ENCODE data around the gene PITX2.

Gene PITX2

DNA sequence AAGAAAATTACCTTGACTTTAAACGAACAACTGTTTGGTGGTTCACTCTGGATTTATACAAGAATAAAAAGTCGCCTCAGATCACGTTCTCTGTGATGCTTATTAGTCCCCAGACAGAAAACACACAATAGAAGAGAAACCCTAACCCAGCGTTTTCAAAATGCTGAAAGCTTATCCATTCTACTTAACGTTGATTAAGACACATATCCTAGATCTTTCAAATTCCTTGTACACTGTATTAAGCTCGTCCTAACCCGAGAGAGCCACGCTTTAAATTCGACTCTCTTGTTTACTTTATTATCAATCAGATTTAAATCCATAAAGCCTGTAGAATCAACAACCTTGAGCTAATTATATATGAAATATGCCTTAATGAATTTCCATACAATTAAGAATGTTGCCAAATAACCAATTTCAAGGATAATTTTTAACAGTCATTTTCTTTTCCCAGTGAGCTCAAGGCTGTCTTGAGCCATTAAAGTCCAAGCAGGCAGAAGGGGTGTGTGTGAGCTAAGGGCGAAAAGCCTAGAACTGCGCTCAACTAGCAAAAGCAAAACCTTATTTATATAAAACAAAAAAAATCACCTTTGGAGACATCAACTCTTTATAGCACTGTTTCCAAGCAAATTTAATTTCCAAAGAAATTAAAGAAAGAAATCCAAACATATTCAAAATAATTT lies 981 bp upstream of the PITX2 start:
- ATAC-seq, result no peak
- TF ChIP-seq, protein P1, sequence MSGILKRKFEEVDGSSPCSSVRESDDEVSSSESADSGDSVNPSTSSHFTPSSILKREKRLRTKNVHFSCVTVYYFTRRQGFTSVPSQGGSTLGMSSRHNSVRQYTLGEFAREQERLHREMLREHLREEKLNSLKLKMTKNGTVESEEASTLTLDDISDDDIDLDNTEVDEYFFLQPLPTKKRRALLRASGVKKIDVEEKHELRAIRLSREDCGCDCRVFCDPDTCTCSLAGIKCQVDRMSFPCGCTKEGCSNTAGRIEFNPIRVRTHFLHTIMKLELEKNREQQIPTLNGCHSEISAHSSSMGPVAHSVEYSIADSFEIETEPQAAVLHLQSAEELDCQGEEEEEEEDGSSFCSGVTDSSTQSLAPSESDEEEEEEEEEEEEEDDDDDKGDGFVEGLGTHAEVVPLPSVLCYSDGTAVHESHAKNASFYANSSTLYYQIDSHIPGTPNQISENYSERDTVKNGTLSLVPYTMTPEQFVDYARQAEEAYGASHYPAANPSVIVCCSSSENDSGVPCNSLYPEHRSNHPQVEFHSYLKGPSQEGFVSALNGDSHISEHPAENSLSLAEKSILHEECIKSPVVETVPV (CRISPR knock-in tag; IDR thresholded peaks at IDR 0.05), result no peak
- TF ChIP-seq, protein P2, sequence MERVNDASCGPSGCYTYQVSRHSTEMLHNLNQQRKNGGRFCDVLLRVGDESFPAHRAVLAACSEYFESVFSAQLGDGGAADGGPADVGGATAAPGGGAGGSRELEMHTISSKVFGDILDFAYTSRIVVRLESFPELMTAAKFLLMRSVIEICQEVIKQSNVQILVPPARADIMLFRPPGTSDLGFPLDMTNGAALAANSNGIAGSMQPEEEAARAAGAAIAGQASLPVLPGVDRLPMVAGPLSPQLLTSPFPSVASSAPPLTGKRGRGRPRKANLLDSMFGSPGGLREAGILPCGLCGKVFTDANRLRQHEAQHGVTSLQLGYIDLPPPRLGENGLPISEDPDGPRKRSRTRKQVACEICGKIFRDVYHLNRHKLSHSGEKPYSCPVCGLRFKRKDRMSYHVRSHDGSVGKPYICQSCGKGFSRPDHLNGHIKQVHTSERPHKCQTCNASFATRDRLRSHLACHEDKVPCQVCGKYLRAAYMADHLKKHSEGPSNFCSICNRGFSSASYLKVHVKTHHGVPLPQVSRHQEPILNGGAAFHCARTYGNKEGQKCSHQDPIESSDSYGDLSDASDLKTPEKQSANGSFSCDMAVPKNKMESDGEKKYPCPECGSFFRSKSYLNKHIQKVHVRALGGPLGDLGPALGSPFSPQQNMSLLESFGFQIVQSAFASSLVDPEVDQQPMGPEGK (CRISPR knock-in tag; IDR thresholded peaks at IDR 0.05; ENCODE audit: borderline replicate concordance), result no peak
- TF ChIP-seq RARB (CRISPR knock-in tag; IDR thresholded peaks at IDR 0.05) (no peak), GLIS3 (CRISPR knock-in tag; IDR thresholded peaks at IDR 0.05) (no peak), SNAI2 (CRISPR knock-in tag; IDR thresholded peaks at IDR 0.05) (no peak), CSDC2 (CRISPR knock-in tag; IDR thresholded peaks at IDR 0.05) (no peak), ZNF8 (CRISPR knock-in tag; IDR thresholded peaks at IDR 0.05) (no peak), ZFP30 (CRISPR knock-in tag; IDR thresholded peaks at IDR 0.05) (no peak), OSR1 (CRISPR knock-in tag; IDR thresholded peaks at IDR 0.05) (no peak), BACH2 (CRISPR knock-in tag; IDR thresholded peaks at IDR 0.05; ENCODE audit: borderline replicate concordance) (no peak), ARNTL (CRISPR knock-in tag; IDR thresholded peaks at IDR 0.05; ENCODE audit: borderline replicate concordance, low read depth) (no peak), ISL1 (CRISPR knock-in tag; IDR thresholded peaks at IDR 0.05) (no peak), ZC3H10 (CRISPR knock-in tag; IDR thresholded peaks at IDR 0.05) (no peak)
- TF ChIP-seq, protein P3, sequence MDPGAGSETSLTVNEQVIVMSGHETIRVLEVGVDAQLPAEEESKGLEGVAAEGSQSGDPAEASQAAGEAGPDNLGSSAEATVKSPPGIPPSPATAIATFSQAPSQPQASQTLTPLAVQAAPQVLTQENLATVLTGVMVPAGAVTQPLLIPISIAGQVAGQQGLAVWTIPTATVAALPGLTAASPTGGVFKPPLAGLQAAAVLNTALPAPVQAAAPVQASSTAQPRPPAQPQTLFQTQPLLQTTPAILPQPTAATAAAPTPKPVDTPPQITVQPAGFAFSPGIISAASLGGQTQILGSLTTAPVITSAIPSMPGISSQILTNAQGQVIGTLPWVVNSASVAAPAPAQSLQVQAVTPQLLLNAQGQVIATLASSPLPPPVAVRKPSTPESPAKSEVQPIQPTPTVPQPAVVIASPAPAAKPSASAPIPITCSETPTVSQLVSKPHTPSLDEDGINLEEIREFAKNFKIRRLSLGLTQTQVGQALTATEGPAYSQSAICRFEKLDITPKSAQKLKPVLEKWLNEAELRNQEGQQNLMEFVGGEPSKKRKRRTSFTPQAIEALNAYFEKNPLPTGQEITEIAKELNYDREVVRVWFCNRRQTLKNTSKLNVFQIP (CRISPR knock-in tag; IDR thresholded peaks at IDR 0.05; ENCODE audit: borderline replicate concordance, low read depth), result no peak
- TF ChIP-seq, protein P4, sequence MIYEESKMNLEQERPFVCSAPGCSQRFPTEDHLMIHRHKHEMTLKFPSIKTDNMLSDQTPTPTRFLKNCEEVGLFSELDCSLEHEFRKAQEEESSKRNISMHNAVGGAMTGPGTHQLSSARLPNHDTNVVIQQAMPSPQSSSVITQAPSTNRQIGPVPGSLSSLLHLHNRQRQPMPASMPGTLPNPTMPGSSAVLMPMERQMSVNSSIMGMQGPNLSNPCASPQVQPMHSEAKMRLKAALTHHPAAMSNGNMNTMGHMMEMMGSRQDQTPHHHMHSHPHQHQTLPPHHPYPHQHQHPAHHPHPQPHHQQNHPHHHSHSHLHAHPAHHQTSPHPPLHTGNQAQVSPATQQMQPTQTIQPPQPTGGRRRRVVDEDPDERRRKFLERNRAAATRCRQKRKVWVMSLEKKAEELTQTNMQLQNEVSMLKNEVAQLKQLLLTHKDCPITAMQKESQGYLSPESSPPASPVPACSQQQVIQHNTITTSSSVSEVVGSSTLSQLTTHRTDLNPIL (CRISPR knock-in tag; IDR thresholded peaks at IDR 0.05; ENCODE audit: low read depth), result no peak
- TF ChIP-seq, protein P5, sequence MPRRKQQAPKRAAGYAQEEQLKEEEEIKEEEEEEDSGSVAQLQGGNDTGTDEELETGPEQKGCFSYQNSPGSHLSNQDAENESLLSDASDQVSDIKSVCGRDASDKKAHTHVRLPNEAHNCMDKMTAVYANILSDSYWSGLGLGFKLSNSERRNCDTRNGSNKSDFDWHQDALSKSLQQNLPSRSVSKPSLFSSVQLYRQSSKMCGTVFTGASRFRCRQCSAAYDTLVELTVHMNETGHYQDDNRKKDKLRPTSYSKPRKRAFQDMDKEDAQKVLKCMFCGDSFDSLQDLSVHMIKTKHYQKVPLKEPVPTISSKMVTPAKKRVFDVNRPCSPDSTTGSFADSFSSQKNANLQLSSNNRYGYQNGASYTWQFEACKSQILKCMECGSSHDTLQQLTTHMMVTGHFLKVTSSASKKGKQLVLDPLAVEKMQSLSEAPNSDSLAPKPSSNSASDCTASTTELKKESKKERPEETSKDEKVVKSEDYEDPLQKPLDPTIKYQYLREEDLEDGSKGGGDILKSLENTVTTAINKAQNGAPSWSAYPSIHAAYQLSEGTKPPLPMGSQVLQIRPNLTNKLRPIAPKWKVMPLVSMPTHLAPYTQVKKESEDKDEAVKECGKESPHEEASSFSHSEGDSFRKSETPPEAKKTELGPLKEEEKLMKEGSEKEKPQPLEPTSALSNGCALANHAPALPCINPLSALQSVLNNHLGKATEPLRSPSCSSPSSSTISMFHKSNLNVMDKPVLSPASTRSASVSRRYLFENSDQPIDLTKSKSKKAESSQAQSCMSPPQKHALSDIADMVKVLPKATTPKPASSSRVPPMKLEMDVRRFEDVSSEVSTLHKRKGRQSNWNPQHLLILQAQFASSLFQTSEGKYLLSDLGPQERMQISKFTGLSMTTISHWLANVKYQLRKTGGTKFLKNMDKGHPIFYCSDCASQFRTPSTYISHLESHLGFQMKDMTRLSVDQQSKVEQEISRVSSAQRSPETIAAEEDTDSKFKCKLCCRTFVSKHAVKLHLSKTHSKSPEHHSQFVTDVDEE (CRISPR knock-in tag; IDR thresholded peaks at IDR 0.05), result no peak

DNA sequence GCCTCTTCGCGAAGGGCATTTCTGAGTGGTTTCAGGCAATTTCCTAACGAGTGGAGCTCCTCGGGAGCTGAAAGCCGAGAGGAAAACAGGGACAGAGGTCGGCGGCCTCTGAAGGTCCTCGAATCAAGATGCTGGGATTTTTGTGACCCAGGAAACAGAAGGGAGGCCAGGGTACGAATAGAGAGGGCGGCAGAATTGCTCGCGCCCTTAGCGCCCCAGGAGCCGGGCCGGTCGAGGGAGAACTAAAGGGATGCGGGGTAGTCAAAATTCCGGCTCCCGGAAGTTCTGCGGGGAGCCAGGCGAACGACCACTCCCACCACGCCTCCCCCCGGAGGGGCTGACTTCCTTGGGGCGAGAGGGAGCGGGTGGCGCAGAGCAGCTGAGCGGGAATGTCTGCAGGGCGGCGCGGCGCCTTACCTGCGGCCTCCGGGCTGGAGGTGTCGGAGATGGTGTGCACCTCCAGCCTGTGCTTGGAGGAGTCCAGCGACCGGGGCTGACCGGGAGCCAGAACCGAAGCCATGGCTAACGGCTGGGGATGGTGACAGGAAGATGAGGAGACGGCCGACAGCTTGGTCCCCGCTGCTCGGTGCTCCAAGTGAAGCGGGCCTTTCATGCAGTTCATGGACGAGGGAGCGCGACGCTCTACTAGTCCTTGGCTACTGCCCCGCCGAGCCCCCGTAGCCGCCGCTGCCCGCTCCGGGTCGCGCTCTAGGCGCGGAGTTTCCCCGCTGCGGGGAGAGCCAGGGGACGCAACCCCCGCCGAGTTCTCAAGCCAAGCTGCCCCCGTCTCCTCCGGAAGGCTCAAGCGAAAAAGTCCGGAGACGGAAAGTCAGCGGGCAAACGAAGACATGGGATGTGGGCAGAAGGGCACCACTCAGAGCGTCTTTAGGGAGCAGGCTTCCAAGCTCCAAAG lies 782 bp downstream of the PITX2 start:
- ATAC-seq, result peak; percentile 12
- TF ChIP-seq TOX (CRISPR knock-in tag; IDR thresholded peaks at IDR 0.05; ENCODE audit: borderline replicate concordance), result no peak

DNA sequence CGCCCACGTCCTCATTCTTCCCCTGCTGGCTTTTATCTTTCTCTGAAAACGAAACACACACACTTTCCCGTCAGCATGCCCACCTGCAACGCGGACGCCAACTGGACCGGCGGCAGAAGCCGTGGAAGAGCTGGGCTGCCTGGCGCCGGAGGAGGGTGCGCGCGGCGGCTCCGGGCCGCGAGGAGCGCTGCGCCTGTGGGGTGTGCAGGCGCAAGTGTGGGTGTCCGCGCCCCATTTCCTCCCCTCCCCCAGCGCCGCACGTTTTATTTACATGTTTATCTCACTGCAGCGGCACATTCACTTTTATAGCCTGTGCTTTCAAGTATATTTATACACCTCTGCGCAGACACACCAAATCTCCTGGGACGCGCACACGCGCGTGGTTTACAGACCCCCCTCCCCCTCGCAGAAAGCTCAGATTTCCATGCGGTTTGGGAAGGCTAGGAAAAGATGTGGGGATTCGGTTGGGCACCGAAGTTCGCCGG lies 1.5 kb downstream of the PITX2 start:
- peak; percentile 7; the same call in 2 of the 3 replicates for ATAC-seq
- TF ChIP-seq TOX (CRISPR knock-in tag; IDR thresholded peaks at IDR 0.05; ENCODE audit: borderline replicate concordance), result no peak
- TF ChIP-seq ISL1 (CRISPR knock-in tag; IDR thresholded peaks at IDR 0.05), result no peak
- TF ChIP-seq, protein P4 (CRISPR knock-in tag; IDR thresholded peaks at IDR 0.05; ENCODE audit: low read depth), result no peak
- TF ChIP-seq SNAI2 (CRISPR knock-in tag; IDR thresholded peaks at IDR 0.05), result no peak
- TF ChIP-seq GLIS3 (CRISPR knock-in tag; IDR thresholded peaks at IDR 0.05), result no peak
- TF ChIP-seq BACH2 (CRISPR knock-in tag; IDR thresholded peaks at IDR 0.05; ENCODE audit: borderline replicate concordance), result no peak
- no peak for TF ChIP-seq PPARA (CRISPR knock-in tag; IDR thresholded peaks at IDR 0.05; ENCODE audit: borderline replicate concordance)
- no peak for TF ChIP-seq ZFP30 (CRISPR knock-in tag; IDR thresholded peaks at IDR 0.05)
- TF ChIP-seq, protein P5 (CRISPR knock-in tag; IDR thresholded peaks at IDR 0.05), result no peak
- TF ChIP-seq ZNF565 (CRISPR knock-in tag; conservative IDR thresholded peaks at IDR 0.05; ENCODE audit: low read depth), result no peak
- no peak for TF ChIP-seq RARB (CRISPR knock-in tag; IDR thresholded peaks at IDR 0.05)
- TF ChIP-seq TCF4 (CRISPR knock-in tag; IDR thresholded peaks at IDR 0.05; ENCODE audit: borderline replicate concordance), result no peak

Measured in SK-N-SH treated with all-trans-retinoic acid at 6 μM for 48 hours (cell line).